ENCODE results near the gene WWC1.

- TF ChIP-seq, protein P1, sequence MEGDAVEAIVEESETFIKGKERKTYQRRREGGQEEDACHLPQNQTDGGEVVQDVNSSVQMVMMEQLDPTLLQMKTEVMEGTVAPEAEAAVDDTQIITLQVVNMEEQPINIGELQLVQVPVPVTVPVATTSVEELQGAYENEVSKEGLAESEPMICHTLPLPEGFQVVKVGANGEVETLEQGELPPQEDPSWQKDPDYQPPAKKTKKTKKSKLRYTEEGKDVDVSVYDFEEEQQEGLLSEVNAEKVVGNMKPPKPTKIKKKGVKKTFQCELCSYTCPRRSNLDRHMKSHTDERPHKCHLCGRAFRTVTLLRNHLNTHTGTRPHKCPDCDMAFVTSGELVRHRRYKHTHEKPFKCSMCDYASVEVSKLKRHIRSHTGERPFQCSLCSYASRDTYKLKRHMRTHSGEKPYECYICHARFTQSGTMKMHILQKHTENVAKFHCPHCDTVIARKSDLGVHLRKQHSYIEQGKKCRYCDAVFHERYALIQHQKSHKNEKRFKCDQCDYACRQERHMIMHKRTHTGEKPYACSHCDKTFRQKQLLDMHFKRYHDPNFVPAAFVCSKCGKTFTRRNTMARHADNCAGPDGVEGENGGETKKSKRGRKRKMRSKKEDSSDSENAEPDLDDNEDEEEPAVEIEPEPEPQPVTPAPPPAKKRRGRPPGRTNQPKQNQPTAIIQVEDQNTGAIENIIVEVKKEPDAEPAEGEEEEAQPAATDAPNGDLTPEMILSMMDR (IDR thresholded peaks at IDR 0.05) = no peak
- TF ChIP-seq SIN3A (IDR thresholded peaks at IDR 0.05; ENCODE audit: borderline replicate concordance, insufficient read depth, low read depth, low read length) (no peak), POLR2AphosphoS5 (IDR thresholded peaks at IDR 0.05; ENCODE audit: low read depth, low read length) (no peak)
- TF ChIP-seq, protein P2, sequence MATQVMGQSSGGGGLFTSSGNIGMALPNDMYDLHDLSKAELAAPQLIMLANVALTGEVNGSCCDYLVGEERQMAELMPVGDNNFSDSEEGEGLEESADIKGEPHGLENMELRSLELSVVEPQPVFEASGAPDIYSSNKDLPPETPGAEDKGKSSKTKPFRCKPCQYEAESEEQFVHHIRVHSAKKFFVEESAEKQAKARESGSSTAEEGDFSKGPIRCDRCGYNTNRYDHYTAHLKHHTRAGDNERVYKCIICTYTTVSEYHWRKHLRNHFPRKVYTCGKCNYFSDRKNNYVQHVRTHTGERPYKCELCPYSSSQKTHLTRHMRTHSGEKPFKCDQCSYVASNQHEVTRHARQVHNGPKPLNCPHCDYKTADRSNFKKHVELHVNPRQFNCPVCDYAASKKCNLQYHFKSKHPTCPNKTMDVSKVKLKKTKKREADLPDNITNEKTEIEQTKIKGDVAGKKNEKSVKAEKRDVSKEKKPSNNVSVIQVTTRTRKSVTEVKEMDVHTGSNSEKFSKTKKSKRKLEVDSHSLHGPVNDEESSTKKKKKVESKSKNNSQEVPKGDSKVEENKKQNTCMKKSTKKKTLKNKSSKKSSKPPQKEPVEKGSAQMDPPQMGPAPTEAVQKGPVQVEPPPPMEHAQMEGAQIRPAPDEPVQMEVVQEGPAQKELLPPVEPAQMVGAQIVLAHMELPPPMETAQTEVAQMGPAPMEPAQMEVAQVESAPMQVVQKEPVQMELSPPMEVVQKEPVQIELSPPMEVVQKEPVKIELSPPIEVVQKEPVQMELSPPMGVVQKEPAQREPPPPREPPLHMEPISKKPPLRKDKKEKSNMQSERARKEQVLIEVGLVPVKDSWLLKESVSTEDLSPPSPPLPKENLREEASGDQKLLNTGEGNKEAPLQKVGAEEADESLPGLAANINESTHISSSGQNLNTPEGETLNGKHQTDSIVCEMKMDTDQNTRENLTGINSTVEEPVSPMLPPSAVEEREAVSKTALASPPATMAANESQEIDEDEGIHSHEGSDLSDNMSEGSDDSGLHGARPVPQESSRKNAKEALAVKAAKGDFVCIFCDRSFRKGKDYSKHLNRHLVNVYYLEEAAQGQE (IDR thresholded peaks at IDR 0.05; ENCODE audit: insufficient read depth in 1 of 2, low read depth in 2 of 2, low read length in 1 of 2) = no peak
Measured at GRCh38 chr5:168341178-168341577, 49.7 kb downstream of the WWC1 start.

Data from Panc1 (cell line).